Islet precursor cell (in vitro differentiated cells): ENCODE results near the gene KBTBD13.
"Not testable (repeated sequence)": the region's sequence is repeated elsewhere in the genome, so short reads cannot be mapped to it uniquely, and the experiment has no call there.

Source experiments
- DNase-seq: peaks from one replicate; pipeline ENCODE4 v3.0.0-alpha.2; 2018

The KBTBD13 gene

DNA sequence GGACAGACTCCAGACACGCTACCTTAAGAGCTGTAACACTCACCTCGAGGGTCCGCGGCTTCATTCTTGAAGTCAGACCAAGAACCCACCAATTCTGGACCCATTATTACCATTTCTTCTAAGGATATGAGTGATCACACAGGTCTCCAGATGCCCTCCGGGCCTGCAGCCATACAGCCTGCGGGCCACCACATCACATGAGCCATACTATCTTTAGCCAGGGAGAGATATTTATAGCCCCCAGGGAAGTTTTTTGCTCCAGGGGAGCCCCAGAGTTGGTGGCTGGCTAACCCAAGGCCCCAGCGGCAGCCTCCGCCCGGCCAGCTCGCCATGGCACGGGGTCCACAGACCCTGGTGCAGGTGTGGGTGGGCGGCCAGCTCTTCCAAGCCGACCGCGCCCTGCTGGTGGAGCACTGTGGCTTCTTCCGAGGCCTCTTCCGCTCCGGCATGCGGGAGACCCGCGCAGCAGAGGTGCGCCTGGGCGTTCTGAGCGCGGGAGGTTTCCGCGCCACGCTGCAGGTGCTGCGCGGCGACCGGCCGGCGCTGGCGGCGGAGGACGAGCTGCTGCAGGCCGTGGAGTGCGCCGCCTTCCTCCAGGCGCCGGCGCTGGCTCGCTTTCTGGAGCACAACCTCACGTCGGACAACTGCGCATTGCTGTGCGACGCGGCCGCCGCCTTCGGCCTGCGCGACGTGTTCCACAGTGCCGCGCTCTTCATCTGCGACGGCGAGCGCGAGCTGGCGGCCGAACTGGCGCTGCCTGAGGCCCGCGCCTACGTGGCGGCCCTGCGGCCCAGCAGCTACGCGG, at the start of gene KBTBD13:
Gene KBTBD13, plus strand, starts transcription at position 261 of the 805 bp plus-strand sequence. Its CDS starts 70 bp downstream, at position 331.
- DNase-seq, result no peak

GRCh38 chr15:65026756-65027155, 49.8 kb upstream of the KBTBD13 start:
- DNase-seq, result no peak

DNA sequence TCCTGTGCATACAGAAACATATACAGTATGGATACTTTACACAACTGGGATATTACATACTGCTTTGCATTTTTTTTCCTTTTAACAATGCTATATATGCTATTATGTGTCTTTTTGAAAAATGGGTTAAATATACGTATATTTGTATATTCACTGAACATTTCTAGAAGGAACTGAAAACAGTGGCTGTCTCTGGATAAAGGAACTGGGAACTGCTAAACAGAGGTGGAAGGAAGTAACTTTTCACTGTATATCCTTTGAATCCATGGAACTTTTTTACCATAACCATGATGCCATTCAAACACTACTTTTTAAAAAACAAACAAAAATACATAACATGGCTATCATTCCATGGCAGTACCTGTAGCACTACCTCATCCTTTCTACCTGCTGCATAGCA, 49.0 kb upstream of the KBTBD13 start:
- no peak for DNase-seq

DNA sequence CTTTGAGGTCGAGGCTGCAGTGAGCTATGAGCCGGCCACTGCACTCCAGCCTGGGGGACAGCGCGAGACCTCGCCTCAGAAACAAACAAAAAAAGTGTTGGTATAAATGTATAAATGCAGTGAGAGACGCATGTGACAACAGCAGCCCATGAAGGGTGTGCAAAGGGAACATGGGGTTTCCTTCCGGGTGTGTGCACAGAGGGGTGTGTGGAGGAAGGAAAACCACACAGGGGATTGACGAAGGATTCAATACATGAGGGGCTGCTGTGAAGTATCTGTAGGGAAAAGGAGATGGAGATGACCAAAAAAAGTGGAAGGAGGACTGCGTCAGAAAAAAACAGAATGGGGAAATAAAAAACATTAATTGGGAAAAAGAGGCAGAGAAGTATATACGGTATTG, 48.2 kb upstream of the KBTBD13 start:
- DNase-seq, result no peak

GRCh38 chr15:65028921-65029735, 47.4 kb upstream of the KBTBD13 start, which contains the start of gene MTFMT:
TSS of gene MTFMT (minus strand) at chr15:65029639. CDS start at chr15:65029613, 26 bp downstream.
- DNase-seq, result peak; percentile 91

DNA sequence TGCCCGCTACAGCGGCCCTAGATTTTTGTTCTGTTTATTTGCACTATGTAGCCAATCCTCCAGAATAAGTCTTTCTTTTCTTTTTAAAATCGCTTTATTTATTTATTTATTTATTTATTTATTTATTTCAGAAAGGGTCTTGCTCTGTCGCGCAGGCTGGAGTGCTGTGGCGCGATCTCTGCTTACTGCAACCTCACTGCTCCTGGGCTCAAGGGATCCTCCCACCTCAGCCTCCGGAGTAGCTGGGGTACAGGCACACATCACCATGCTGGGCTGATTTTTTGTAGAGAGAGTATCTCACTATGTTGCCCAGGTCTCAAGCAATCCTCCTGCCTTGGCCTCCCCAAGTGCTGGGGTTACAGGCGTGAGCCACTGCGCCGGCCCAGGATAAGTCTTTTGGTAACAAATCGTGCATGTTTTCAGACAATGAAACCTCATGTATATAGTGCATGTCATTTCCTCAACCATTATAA, 46.8 kb upstream of the KBTBD13 start:
- DNase-seq, result no peak

GRCh38 chr15:65032801-65033537, 43.6 kb upstream of the KBTBD13 start:
- DNase-seq, result peak; percentile 96

DNA sequence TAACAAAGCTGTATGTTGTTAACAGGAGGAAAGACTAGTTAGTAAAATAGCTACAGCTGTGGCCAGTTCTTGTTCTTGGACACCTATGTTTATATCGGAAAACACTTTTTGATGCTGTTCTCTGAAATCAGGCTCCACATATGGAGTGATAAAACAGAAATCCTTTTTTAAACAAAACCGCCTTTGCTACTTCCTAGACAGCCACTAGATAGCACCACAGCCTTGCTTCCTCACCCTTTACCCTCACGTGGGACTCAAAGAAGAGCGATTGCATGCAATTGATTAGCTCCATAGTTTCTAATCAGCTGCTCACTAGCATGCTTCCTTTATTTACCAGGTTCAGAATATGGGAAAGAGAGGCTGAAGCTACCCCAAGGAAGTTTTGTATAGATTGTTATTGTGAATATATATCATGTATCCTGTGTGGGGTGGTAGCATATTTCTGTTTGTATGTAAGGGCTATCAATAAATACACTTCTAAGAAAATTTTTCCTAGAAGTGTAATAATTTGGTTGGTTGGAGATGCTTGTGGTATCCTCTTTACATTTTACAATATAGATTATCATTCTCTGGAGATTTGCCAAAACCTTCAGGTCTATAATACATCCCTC, 42.8 kb upstream of the KBTBD13 start:
- no peak for DNase-seq

GRCh38 chr15:65034719-65035118, 41.8 kb upstream of the KBTBD13 start:
- no peak for DNase-seq

DNA sequence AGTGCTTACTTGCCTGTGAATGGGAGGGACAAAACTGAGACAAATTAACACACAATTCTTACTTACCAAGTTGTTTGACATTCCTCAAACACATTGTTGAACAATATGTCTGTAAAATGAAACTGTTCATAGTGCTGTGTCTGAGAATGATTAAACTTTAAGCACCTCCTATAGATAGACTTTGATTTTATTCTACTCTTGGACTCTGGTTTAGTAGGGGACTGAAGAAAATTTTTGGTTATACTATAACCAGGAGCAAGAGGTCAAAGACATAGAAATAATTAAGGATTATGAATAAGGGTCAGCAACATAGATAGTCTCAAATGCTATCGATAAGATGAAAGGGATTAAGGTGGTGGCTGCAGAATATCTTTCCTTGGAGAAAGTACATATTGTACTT, 39.2 kb upstream of the KBTBD13 start:
- no peak for DNase-seq

DNA sequence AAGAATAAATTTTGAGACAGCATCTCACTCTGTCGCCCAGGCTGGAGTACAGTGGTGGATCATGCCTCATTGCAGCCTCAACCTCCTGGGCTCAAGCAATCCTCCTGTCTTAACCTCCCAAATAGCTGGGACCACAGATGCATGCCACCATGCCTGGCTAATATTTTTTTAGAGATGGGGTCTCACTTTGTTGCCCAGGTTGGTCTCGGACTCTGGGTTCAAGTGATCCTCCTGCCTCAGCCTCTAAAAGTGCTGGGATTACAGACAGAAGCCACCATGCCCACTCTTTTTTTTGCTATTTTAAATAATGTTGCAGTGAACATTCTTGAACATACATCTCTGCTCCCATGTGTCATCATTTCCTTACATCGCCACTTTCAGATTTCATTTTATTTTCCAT, 38.1 kb upstream of the KBTBD13 start:
- no peak for DNase-seq

DNA sequence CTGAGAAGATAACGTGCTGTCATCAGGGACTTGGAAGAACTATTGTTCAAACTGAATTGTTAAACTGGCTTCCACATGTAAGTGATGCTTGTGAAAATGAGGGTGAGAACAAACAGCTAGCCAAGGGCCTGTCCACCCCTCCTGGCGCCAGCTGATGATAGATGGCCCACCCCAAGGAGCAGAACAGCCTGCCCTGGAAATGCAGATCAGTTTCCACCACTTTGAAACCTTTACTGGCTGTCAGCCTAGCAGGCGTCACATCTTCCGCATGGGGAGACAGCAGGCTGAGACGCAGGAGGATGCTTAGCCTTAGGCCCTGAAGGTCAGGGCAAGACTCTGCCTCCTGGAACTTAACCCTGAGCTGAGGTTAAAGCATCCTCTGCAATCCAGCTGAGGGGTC, 37.7 kb upstream of the KBTBD13 start:
- no peak for DNase-seq

DNA sequence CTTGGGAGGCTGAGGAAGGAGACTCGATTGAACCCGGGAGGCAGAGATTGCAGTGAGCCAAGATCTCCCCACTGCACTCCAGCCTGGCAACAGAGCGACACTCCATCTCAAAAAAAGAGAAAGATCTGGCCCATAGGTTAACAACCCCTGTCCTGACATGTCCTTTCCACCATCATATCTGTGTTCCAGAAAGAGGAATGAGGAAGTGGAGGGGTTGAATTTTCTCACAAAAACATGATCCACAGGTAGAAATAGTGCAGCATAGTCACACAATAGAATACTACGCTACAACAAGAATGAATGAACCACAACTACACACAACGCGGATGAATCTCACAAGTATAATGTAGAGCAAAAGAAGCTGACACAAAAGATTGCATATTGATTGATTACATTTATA, 36.1 kb upstream of the KBTBD13 start:
- DNase-seq, result no peak

DNA sequence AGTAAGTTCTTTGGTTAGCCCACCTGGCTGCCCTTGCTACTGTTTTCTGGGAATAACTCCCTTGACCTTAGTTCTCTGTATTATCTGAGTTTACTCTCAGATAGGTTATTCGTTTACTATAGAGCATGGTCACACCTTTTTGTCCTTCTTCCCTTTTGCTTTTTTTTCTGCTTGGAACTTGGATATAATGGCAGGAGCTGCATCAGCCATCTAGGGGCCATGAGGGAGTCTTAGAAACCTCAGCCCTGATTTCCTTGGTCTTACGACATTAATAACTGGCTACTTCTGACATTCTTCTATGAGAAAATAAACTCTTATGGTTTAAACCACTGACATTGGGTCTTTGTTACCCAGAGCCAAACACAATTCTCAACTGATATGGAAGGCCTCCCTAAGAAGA, 34.8 kb upstream of the KBTBD13 start:
- DNase-seq, result no peak

- no peak for DNase-seq
Measured at GRCh38 chr15:65042776-65043327, 33.7 kb upstream of the KBTBD13 start.

DNA sequence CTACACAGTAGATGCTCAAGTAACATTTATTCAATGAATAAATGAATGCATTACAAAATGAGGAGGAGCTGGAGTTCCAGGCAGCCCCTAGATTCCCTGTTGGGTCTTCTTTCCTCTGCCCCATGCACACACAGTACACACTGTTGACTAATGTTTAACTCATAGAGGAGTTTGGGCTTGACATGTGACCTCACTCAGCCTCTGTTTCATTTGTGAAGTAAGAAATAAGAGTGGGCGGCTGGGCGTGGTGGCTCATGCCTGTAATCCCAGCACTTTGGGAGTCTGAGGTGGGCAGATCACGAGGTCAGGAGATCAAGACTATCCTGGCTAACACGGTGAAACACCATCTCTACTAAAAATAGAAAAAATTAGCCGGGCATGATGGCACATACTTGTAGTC, 32.3 kb upstream of the KBTBD13 start:
- not testable (repeated sequence) for DNase-seq

DNA sequence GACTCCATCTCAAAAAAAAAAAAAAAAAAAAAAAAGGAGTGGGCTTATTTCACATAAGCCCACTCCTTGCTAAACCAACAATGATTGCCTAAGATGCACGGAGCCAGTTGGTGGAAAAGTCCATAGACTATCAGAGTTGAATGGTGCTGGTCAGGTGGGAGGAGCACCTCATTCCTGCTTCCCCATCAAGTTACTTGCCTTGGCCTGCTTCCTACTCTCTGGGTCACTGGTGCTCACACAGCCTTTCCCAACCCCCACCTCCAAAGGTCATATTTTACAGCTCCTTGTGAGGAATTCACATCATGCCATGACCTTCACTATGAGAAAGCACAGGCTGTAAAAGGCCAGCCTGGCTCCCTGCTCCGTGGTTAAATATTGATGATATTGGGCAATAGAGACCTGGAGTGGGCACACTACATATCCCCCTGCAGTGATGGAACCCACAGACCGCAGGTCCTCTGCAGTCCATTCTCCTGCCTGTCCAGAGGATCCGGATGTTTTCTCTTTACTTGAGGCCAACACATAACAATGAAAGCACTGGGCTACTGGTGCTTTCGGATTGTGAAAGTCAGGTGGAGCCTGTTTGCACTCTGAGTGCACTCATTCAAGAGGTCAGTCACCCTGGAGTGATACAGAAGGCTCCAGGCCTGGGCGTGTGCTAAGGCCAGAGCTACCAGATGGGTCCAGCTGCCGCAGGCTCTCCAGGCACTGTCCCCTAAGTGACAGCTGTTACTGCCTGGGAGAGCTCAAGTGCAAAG, 31.6 kb upstream of the KBTBD13 start, which contains the start of gene SLC51B:
Gene SLC51B, plus strand, starts transcription at position 664 of the 758 bp plus-strand sequence. CDS start 4,618 bp downstream, outside the sequence.
- DNase-seq, result peak; percentile 48

- no peak for DNase-seq
Measured at GRCh38 chr15:65048241-65048640, 28.3 kb upstream of the KBTBD13 start.

DNA sequence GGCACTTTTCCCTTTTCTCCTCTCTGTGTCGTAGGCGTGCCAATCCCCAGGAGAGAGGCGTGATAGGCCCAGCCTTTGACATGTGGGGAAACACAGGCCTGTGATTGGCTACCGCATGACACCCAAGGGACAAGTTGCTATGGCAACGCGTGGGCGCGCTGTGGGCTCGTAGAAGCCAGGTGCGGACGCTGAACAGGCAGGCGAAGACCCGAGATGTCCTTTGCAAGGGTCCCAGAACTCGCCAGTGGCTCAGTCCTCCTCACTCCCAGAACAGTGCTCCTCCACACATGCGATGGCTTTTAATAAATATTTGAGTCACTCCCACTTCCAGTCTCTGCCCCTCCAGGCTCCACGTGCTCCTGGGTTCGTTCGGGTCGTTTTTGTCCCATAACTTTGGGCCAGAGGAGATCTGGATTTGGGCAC, 27.1 kb upstream of the KBTBD13 start:
- DNase-seq, result peak; percentile 94

DNA sequence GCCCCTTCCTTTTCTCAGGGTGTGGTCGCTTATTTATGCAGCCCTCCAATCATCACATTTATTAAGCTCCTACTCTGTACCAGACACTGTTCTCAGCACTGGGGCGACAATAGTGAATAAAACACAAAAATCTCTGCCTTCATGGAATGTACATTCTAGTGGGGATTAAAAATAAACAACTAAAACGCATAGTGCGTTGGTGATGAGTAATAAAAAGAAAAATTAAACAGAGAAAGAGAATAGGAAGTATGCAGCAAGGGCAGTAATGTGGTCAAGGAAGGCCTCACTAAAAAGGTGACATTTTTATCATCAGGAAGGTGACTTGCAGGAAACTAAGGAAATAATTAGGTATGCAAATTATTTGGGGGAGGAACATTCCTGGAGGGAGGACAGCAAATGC, 26.3 kb upstream of the KBTBD13 start:
- DNase-seq, result no peak

DNA sequence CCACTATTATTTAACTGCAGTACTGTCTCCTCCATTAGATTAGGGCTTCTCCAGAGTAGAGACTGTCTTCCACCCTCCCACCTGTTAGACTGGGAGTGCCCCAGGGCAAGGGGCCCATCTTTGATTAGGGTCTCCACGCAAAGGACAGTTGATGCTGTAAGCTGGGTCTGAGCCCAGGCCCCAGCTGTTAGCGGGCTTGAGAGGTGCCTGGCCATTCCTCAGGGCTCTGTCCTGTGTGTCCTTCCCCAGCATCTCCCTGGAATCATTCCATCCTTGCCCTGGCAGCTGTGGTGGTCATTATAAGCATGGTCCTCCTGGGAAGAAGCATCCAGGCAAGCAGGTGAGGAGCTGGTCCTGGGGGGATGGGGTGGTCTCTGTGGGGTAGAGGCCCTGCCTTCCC, 25.3 kb upstream of the KBTBD13 start:
- DNase-seq, result no peak
